Measurements from ENCODE around the gene GPT2. TPM values are rescaled to one million over a fixed set of nuclear protein-coding genes. Genes with fewer than 3 reads are reported as not detected.

GPT2 gene
- total RNA-seq, 1 experiment from 2014 or later: 38.3 TPM

Other genes starting within 250 kb of the GPT2 start
- gene VPS35, start 195.2 kb upstream of the GPT2 start, total RNA-seq (2014; rRNA removed; shearing (Covaris generic)): 177 and 200 TPM in 2 replicates
- 88.0 and 88.2 TPM in 2 replicates for gene ORC6, start 194.7 kb upstream of the GPT2 start, total RNA-seq (2014; rRNA removed; shearing (Covaris generic))
- gene MYLK3, start 136.0 kb upstream of the GPT2 start, total RNA-seq (2014; rRNA removed; shearing (Covaris generic)): 4.7 and 9.1 TPM in 2 replicates
- 19.6 and 20.6 TPM in 2 replicates for gene C16orf87, start 53.2 kb upstream of the GPT2 start, total RNA-seq (2014; rRNA removed; shearing (Covaris generic))
- 90.5 and 128 TPM in 2 replicates for gene DNAJA2, start 89.3 kb downstream of the GPT2 start, total RNA-seq (2014; rRNA removed; shearing (Covaris generic))

All from G401 (cell line).